Glomerular visceral epithelial cell (primary cell): ENCODE measurements around the gene PAPPA2.

ENCODE experiments used
- DNase-seq: peaks from one replicate; pipeline ENCODE4 v3.0.0-alpha.2; 2016; ENCODE audit errors: extremely low spot score

Gene PAPPA2

GRCh38 chr1:176501599-176501998, 38.6 kb downstream of the PAPPA2 start:
- peak; percentile 7 for DNase-seq

- no peak for DNase-seq
Observed at GRCh38 chr1:176504848-176505553, 42.0 kb downstream of the PAPPA2 start.

DNA sequence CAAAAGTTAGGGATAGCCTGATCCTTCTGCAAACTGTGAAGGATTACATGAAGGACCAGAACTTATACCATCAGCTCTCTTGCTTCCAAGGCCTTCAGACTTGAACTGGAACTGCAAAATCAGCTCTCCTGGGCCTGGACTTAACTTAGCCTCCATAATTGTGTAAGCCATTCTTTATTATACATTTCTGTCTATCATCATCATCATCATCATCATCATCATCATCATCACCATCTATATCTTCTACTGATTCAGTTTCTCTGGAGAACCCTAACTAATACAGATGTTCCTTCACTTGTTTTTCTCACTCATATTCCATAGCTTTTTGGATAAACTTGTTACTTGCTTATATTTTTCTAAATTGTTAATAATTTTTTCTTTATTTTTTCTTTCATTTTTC, 50.0 kb downstream of the PAPPA2 start:
- DNase-seq: no peak

DNA sequence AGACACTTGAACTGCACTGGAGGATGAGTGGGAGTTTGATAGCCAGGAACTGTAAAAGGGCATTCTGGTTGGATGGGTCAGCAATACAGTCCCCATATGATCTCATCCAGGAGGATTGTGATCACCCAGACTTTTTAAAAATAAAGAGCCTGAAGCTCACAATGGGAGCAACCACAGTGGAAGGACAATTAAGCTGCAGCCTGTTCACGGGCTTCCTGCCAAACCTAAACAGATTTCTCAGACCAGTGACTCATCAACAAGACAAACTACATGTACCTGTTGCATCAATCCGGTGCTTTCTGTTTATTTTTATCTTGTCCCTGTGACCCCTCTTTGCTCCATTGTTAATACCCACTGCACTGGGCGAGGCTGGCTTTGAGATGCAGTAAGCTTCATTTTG, 52.3 kb downstream of the PAPPA2 start:
- DNase-seq: peak; percentile 74

DNA sequence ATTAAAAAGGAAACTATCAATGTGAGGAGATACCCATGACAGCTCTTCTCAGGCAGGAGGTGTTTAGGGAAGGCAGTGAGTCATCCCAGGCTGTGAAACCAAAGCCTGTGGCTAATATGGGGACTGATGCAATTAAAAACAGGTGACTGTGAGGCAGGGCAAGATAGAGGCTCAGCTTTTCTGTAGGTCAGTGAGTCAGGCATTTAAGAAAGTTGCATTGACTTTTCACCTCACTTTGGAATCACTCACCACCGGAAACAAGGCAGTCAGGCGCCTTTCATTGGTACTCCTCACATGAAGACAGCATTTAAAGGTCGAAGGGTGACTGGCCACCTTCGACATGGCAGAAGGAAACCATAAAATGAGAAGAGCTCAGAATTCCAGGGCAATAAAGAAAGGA, 54.5 kb downstream of the PAPPA2 start:
- peak; percentile 57 for DNase-seq

DNA sequence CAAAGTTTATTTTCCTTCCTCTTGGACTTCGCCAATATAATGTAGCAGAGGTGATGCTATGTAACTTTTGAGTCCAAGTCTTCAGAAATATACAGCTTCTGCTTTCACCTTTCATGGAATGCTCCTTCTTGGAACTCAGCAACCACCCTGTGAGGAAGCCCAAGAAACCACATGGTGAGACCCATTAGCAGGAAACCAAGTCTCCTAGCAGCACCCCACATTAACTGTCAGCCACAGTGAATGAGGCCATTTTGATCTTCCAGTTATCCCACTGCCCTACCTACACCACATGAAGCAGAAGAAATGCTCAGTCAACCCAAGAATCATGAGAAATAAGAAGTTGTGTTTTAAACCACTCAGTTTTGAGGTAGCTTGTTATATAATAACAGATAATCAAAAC, 58.2 kb downstream of the PAPPA2 start:
- DNase-seq: no peak

DNA sequence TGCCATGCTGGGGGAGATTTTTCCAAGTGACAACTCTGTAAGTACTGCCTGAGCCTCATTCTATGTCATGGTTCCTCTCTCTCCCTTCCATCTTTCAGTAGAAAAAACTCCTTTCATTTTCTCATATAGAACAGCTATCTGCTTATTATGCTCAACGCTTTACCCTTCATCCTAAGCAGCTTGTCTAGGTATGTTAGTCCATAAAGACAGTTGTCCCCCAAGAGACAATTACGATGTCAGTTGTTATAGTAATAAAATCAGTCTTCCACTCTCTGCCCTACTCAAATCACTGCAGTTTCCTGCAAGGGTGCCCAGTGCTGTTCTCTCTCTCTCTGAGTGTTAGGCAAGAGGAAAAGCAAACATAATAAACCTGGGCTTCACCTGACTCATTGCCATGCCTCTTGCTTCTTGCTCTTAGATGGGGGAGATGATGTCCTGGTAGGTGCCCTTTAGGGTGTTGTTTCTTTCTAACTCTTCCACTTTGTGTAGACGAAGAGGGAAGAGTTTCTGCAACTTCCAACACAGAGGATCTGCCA, 59.4 kb downstream of the PAPPA2 start:
- DNase-seq: no peak

DNA sequence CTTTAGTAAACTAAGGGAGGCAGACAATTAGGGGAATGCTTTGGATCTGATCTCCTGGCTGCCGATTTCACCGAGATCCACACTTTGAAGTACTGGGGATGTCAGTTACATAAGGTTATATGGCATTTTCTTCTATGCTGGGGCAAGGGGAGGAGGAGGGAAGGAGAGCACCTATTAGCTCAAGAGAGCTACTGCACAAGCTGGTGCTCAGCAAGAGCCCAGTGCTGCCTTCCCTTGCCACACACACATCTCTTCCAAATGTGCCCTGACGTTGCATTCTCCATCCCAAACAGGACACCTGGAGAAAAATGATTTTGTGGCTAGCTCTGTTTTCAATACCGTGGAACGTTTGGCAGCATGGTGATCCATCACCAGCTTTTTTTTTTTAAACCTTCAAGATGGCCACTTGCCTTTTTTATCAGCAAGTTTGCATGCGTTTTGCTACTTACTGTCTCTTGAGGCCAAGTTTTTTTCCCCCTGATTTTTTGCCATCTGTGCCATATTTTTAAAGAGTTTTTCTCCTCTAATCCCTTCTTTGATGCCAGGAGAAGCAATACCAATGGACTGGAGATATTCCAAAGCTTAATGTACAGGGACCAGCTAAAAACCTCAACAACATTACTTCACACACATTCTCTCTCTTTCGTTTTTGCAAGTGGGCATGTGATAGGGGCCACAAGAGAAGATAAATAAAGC, 66.6 kb downstream of the PAPPA2 start:
- DNase-seq: no peak

- DNase-seq: no peak
Observed at GRCh38 chr1:176531036-176531435, 68.1 kb downstream of the PAPPA2 start.

DNA sequence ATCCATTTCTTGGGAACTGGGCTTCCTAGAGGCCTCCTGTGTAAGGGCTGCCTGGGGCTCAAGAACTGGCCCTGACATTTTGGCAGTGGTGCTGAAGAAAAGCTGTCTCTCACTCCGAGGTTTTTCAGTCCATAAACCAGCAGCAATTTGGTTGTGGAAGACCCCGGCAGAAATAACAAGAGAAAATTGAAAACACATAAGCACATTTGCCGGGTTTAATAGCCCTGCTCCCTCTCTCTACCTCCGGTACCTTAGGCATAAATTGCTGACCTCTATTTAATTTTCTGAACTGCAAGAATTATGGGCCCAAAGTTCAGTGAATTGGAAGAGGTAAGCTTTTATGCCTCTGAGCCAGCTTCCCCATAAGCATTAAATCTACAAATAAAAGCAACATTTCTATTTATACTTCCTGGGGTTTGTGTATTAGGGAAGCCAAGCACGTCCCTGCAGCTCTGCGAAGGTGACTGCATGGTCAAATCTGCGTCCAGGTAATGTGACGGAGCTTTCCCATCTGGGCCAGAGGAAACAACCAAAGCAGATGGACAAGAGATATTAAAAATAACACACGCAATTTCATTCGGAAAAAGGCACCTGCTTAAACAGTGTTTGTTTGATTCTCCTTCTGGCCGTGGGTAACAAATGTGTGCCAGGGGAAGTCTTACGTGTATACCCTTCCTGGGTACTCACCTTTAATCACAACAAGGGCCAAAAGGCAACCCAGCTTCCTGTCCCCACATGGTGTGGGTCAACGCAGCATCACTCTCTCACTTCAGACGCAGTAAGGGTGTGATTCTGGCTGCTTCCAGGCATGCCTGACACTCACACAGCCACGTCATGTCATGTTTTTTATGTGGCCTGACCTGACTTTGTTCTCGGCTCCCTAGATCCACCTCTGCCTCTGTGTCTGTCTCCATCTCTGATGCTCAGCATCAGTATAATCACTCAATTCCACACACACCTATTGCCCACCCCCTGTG, 69.2 kb downstream of the PAPPA2 start:
- DNase-seq: no peak

GRCh38 chr1:176533020-176533419, 70.0 kb downstream of the PAPPA2 start:
- no peak for DNase-seq

DNA sequence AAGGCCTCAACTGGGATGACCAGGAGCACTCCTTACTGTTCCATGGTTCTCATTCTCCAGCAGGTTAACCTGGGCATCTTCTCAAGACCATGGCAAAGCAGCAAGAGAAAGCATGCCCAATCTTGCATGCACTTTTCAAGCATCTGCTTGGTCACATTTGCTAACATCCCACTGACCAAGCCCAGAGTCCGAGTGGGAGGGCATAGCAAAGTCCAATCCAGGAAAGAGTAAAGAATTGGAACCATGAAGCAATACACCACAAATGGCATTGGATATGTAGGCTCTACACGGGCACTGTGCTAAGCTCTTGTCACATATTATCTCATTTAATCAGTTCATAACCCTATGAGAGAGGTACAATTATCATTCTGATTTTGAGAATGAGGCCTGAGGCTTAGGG, 73.6 kb downstream of the PAPPA2 start:
- no peak for DNase-seq

- no peak for DNase-seq
Observed at GRCh38 chr1:176539018-176539417, 76.0 kb downstream of the PAPPA2 start.

DNA sequence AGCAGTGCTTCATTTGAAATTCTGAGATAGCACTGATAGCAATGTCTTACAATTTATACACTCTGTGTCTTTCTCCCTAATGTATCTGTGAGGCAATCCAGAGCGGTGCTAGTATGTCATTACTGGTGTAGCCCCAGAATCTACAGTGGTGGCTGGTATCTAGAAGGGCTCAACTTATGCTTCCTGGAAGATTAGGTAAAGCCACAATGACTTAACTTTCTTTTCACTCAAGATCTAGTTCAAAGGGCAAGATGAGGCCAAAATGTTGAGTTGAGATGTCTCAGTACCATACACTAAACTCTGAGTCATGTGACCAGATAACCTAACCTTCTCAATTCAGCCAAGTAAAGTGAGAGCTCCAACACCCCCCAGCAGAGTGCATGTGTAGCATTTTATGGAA, 77.5 kb downstream of the PAPPA2 start:
- no peak for DNase-seq

- DNase-seq: no peak
Observed at GRCh38 chr1:176541663-176542062, 78.7 kb downstream of the PAPPA2 start.

GRCh38 chr1:176542352-176542751, 79.4 kb downstream of the PAPPA2 start:
- no peak for DNase-seq

DNA sequence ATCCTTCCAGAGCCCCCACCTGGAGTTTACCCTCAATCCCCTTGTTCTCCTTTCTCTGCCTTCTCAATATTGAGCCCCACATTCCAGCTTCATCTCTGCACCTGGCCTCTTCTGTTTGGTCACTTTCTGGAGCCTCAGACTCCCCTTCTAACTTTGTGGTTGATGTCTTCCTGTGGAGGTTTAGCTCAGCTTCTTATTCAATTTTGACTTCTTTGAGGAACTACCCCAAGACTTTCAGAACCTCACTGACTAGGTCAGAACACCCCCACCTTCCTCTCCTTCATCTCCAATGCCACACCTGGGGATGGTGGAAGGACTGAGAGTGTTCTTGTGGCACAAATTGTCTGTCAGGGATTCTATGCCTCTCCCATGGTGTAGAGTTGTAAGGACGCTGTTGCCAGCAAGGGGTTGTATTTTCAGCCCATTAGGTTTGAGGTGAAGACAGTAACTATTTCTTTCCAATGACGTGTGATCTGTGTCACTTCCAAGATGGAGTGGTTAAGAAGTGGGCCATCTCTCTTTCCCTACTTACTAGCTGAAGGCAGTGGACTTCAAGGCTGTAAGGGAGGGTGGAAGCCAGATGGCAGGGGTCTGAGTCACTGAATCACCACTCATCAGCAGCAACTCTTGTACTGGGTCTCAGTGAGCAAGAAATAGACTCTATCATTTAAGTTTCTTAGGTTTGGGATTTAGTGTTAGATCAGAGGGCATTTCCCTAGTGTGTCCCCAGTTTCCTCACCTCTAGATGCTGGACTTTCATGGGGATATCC, 80.6 kb downstream of the PAPPA2 start:
- DNase-seq: no peak

DNA sequence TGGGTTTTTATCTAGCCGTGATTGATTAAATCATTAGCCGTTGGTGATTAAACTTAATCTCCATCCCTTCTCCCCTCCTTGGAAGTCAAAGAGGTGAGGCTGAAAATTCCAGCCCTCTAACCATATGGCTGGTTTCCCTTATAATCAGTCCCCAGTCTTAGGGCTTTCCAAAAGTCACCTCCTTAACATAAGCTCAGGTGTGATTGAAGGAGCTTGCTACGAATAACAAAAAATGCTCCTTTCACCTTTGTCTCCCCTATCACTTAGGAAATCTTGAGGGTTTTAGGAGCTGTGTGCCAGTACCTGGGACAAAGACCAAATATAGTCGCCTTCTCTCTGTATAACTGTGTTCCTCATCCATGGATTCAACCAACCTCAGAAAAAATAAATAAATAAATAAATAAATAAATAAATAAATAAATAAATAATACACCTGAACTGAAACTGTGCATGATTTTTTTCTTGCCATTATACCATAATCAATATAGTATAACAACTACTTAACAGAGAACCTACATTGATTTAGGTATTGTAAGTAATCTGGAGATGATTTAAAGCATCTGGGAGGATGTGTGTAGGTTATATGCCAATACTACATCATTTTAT, 82.2 kb downstream of the PAPPA2 start:
- DNase-seq: no peak

GRCh38 chr1:176546825-176547224, 83.8 kb downstream of the PAPPA2 start:
- DNase-seq: no peak

DNA sequence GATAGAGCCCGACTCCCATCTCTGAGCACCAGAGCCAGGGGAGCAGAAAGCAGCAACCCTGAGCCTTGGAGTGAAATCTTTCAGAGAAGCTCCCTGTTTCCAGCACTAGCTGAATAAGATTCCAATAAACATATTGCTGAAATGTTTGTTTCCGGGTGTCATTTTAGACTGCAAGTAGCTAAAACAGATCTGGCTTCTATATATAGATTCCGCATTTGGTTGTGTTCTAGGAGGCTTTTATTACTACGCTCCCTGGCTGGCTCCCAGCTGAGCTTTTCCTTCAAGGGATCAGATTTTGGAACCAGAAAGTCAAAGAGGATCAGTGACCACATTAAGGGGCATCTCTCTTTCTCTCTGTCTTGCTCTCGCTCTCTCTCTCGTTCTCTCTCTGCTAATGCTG, 88.2 kb downstream of the PAPPA2 start:
- DNase-seq: no peak
